GM19463 (cell line): Measurements from ENCODE around the gene TRIM27.
"Not testable (repeated sequence)": the region's sequence is repeated elsewhere in the genome, so short reads cannot be mapped to it uniquely, and the experiment has no call there.

Experiments
- ATAC-seq: cut with Tn5 transposase; IDR thresholded peaks from one replicate; pipeline ENCODE4 v1.9.1; 2021; ENCODE audit warnings: mild to moderate bottlenecking, moderate library complexity; ENCODE audit not compliant: unreplicated experiment

Gene TRIM27

GRCh38 chr6:28923318-28924102 lies at the start of gene TRIM27:
Gene TRIM27, minus strand, starts transcription at chr6:28923985. Its CDS starts 353 bp downstream, at chr6:28923632.
- ATAC-seq = peak; percentile 88

- ATAC-seq = not testable (repeated sequence)
Observed at GRCh38 chr6:28970056-28970455, 46.3 kb upstream of the TRIM27 start.

GRCh38 chr6:28969129-28969528 lies 45.3 kb upstream of the TRIM27 start:
- ATAC-seq = no peak

- ATAC-seq = no peak
Observed at GRCh38 chr6:28968476-28968875, 44.7 kb upstream of the TRIM27 start.

GRCh38 chr6:28965706-28966105 lies 41.9 kb upstream of the TRIM27 start:
- ATAC-seq = no peak

GRCh38 chr6:28960846-28961500 lies 37.2 kb upstream of the TRIM27 start:
- no peak for ATAC-seq

- not testable (repeated sequence) for ATAC-seq
Observed at GRCh38 chr6:28958561-28959243, 34.9 kb upstream of the TRIM27 start.

- not testable (repeated sequence) for ATAC-seq
Observed at GRCh38 chr6:28957795-28958314, 34.1 kb upstream of the TRIM27 start.

- no peak for ATAC-seq
Observed at GRCh38 chr6:28956331-28956730, 32.5 kb upstream of the TRIM27 start.

- no peak for ATAC-seq
Observed at GRCh38 chr6:28953585-28954258, 29.9 kb upstream of the TRIM27 start.

- ATAC-seq = no peak
Observed at GRCh38 chr6:28953039-28953584, 29.3 kb upstream of the TRIM27 start.

- ATAC-seq = not testable (repeated sequence)
Observed at GRCh38 chr6:28949656-28950195, 25.9 kb upstream of the TRIM27 start.

- no peak for ATAC-seq
Observed at GRCh38 chr6:28948782-28949486, 25.1 kb upstream of the TRIM27 start.

- no peak for ATAC-seq
Observed at GRCh38 chr6:28947831-28948270, 24.1 kb upstream of the TRIM27 start.

- ATAC-seq = no peak
Observed at GRCh38 chr6:28947067-28947765, 23.4 kb upstream of the TRIM27 start.

- no peak for ATAC-seq
Observed at GRCh38 chr6:28945349-28945748, 21.6 kb upstream of the TRIM27 start.

GRCh38 chr6:28944412-28944865 lies 20.7 kb upstream of the TRIM27 start:
- ATAC-seq = no peak

- ATAC-seq = no peak
Observed at GRCh38 chr6:28943557-28944411, 20.0 kb upstream of the TRIM27 start.
